Measurements from ENCODE around the gene SMG6.

Gene SMG6

GRCh38 chr17:2337544-2338314, 34.1 kb upstream of the SMG6 start:
- Histone ChIP-seq H3K4me1 (ENCODE audit: low read length) (peaks cover 12% of the 10 kb centered on the region), H3K4me2 (ENCODE audit: low read length) (peak overlapping the region; percentile 65), H4K20me1 (ENCODE audit: insufficient read depth, low read length) (no peaks in the 10 kb centered on the region), H3K4me3 (ENCODE audit: low read length) (peak overlapping the region; percentile 91), H3K36me3 (replicated peaks; ENCODE audit: low read depth, low read length) (peaks cover 23% of the 10 kb centered on the region), H3K27ac (ENCODE audit: low read length) (no peak overlapping the region), H2AFZ (ENCODE audit: low read depth, low read length) (peak overlapping the region; percentile 60; the same call in 1 of the 2 replicates), H3K9ac (ENCODE audit: low read length) (peak overlapping the region; percentile 91), H3K27me3 (ENCODE audit: low read depth, low read length) (no peaks in the 10 kb centered on the region), H3K79me2 (ENCODE audit: low read length) (peaks cover 41% of the 10 kb centered on the region), H3K9me3 (ENCODE audit: insufficient read depth, low read length) (no peaks in the 10 kb centered on the region)
- TF ChIP-seq CTCF (IDR thresholded peaks at IDR 0.05; ENCODE audit: low read depth, low read length) = no peak

DNA sequence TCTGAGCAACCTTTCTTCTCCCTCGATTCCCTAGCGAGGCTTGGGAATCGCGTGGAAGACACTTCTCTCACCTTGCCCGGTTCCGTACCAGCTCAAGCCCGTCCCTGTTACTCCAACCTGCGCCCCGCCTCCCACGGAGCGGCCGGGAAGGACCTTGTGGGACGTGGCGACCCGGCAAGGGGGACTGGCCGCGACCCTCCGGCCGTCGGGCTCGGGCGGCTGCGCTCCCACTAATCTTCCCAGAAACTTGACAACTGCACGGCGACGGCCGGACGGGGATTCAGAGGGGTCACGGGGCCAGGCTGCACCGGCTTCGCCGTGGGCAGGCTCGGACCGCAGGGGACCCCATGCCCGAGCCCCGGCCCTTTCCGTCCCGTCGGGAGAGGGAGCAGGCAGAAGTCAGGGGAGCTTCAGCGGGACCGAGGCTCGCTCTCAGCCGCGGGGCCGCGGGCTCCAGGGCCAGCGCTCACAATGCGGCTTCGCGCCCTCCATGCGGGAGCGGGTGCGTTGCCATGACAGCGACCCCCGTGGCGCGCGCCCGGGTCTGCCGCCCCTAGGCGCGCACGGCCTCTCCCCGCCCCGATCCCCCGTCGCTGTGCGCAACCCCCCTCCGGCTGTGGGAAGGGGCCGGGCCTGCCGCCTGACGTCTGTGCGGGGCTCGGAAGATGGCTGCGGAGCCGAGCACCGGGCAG, 33.4 kb upstream of the SMG6 start, which contains the start of gene SGSM2:
SGSM2 (plus strand) TSS at position 650 of the 692 bp plus-strand sequence. CDS start 188 bp downstream, outside the sequence.
- no peaks in the 10 kb centered on the region for H3K9me3 ChIP-seq (ENCODE audit: insufficient read depth, low read length)
- peaks cover 41% of the 10 kb centered on the region for H3K79me2 ChIP-seq (ENCODE audit: low read length)
- no peaks in the 10 kb centered on the region for H3K27me3 ChIP-seq (ENCODE audit: low read depth, low read length)
- TF ChIP-seq CTCF (IDR thresholded peaks at IDR 0.05; ENCODE audit: low read depth, low read length) (no peak), EZH2phosphoT487 (IDR thresholded peaks at IDR 0.05; ENCODE audit: low read depth) (no peak)
- H3K4me1 ChIP-seq (ENCODE audit: low read length) = peaks cover 12% of the 10 kb centered on the region
- H3K36me3 ChIP-seq (replicated peaks; ENCODE audit: low read depth, low read length) = peaks cover 28% of the 10 kb centered on the region
- H4K20me1 ChIP-seq (ENCODE audit: insufficient read depth, low read length) = no peaks in the 10 kb centered on the region
- peak within 1 kb of the TSS; percentile 91 for H3K9ac ChIP-seq (ENCODE audit: low read length)
- peak within 1 kb of the TSS; percentile 60; the same call in 1 of the 2 replicates for H2AFZ ChIP-seq (ENCODE audit: low read depth, low read length)
- H3K4me3 ChIP-seq (ENCODE audit: low read length) = peak within 1 kb of the TSS; percentile 91
- H3K4me2 ChIP-seq (ENCODE audit: low read length) = peak within 1 kb of the TSS; percentile 92
- peak within 1 kb of the TSS; percentile 55 for H3K27ac ChIP-seq (ENCODE audit: low read length)

- no peaks in the 10 kb centered on the region for H3K9me3 ChIP-seq (ENCODE audit: insufficient read depth, low read length)
- H3K4me3 ChIP-seq (ENCODE audit: low read length) = peak within 1 kb of the TSS; percentile 91
- peaks cover 34% of the 10 kb centered on the region for H3K36me3 ChIP-seq (replicated peaks; ENCODE audit: low read depth, low read length)
- peak within 1 kb of the TSS; percentile 93 for H3K4me2 ChIP-seq (ENCODE audit: low read length)
- H2AFZ ChIP-seq (ENCODE audit: low read depth, low read length) = peak within 1 kb of the TSS; percentile 22; the same call in 1 of the 2 replicates
- peak within 1 kb of the TSS; percentile 55 for H3K27ac ChIP-seq (ENCODE audit: low read length)
- no peaks in the 10 kb centered on the region for H4K20me1 ChIP-seq (ENCODE audit: insufficient read depth, low read length)
- no peaks in the 10 kb centered on the region for H3K27me3 ChIP-seq (ENCODE audit: low read depth, low read length)
- no peak for TF ChIP-seq EZH2phosphoT487 (IDR thresholded peaks at IDR 0.05; ENCODE audit: low read depth)
- TF ChIP-seq CTCF (IDR thresholded peaks at IDR 0.05; ENCODE audit: low read depth, low read length) = peak; percentile 24; the same call in 1 of the 2 replicates
- peaks cover 45% of the 10 kb centered on the region for H3K79me2 ChIP-seq (ENCODE audit: low read length)
- H3K9ac ChIP-seq (ENCODE audit: low read length) = peak within 1 kb of the TSS; percentile 91
- H3K4me1 ChIP-seq (ENCODE audit: low read length) = peaks cover 12% of the 10 kb centered on the region
Observed at GRCh38 chr17:2336215-2336851, 32.7 kb upstream of the SMG6 start, which contains the start of gene TSR1. TSR1 (minus strand) TSS chr17:2336457; CDS start chr17:2336427, 30 bp downstream.
